ENCODE results near the gene CIAO1.

DNA sequence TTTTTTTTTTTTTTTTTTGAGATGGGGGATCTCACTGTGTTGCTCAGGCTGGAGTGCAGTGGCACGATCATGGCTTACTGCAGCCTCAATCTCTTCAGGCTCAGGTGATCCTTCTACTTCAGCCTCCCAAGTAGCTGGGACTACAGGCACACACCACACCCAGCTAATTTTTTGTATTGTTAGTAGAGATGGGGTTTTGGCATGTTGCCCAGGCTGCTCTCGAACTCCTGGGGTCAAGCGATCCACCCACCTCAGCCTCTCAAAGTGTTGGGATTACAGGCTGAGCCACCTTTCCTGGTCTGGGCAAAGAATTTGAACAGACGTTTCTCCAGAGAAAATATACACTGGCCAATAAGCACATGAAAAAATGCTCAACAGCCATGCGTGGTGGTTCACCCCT lies 42.2 kb downstream of the CIAO1 start:
- TF ChIP-seq, protein P1, sequence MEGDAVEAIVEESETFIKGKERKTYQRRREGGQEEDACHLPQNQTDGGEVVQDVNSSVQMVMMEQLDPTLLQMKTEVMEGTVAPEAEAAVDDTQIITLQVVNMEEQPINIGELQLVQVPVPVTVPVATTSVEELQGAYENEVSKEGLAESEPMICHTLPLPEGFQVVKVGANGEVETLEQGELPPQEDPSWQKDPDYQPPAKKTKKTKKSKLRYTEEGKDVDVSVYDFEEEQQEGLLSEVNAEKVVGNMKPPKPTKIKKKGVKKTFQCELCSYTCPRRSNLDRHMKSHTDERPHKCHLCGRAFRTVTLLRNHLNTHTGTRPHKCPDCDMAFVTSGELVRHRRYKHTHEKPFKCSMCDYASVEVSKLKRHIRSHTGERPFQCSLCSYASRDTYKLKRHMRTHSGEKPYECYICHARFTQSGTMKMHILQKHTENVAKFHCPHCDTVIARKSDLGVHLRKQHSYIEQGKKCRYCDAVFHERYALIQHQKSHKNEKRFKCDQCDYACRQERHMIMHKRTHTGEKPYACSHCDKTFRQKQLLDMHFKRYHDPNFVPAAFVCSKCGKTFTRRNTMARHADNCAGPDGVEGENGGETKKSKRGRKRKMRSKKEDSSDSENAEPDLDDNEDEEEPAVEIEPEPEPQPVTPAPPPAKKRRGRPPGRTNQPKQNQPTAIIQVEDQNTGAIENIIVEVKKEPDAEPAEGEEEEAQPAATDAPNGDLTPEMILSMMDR (IDR thresholded peaks at IDR 0.05; ENCODE audit: low read depth, low read length, missing input control), result no peak
- TF ChIP-seq EGR1 (IDR thresholded peaks at IDR 0.05; ENCODE audit: low read depth in 2 of 2) (no peak), GABPA (IDR thresholded peaks at IDR 0.05 in 1 of 2, conservative IDR thresholded peaks at IDR 0.05 in 1 of 2) (no peak), JUND (IDR thresholded peaks at IDR 0.05) (no peak), YY1 (IDR thresholded peaks at IDR 0.05) (no peak), TAF1 (conservative IDR thresholded peaks at IDR 0.05) (no peak), RAD21 (IDR thresholded peaks at IDR 0.05) (no peak), FOXA2 (IDR thresholded peaks at IDR 0.05) (no peak), SP1 (IDR thresholded peaks at IDR 0.05) (no peak), NR2F2 (IDR thresholded peaks at IDR 0.05) (no peak)
- TF ChIP-seq, protein P2, sequence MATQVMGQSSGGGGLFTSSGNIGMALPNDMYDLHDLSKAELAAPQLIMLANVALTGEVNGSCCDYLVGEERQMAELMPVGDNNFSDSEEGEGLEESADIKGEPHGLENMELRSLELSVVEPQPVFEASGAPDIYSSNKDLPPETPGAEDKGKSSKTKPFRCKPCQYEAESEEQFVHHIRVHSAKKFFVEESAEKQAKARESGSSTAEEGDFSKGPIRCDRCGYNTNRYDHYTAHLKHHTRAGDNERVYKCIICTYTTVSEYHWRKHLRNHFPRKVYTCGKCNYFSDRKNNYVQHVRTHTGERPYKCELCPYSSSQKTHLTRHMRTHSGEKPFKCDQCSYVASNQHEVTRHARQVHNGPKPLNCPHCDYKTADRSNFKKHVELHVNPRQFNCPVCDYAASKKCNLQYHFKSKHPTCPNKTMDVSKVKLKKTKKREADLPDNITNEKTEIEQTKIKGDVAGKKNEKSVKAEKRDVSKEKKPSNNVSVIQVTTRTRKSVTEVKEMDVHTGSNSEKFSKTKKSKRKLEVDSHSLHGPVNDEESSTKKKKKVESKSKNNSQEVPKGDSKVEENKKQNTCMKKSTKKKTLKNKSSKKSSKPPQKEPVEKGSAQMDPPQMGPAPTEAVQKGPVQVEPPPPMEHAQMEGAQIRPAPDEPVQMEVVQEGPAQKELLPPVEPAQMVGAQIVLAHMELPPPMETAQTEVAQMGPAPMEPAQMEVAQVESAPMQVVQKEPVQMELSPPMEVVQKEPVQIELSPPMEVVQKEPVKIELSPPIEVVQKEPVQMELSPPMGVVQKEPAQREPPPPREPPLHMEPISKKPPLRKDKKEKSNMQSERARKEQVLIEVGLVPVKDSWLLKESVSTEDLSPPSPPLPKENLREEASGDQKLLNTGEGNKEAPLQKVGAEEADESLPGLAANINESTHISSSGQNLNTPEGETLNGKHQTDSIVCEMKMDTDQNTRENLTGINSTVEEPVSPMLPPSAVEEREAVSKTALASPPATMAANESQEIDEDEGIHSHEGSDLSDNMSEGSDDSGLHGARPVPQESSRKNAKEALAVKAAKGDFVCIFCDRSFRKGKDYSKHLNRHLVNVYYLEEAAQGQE (IDR thresholded peaks at IDR 0.05), result no peak
- TF ChIP-seq, protein P3, sequence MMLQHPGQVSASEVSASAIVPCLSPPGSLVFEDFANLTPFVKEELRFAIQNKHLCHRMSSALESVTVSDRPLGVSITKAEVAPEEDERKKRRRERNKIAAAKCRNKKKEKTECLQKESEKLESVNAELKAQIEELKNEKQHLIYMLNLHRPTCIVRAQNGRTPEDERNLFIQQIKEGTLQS (IDR thresholded peaks at IDR 0.05), result no peak
- TF ChIP-seq, protein P4, sequence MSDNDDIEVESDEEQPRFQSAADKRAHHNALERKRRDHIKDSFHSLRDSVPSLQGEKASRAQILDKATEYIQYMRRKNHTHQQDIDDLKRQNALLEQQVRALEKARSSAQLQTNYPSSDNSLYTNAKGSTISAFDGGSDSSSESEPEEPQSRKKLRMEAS (IDR thresholded peaks at IDR 0.05), result no peak
- TF ChIP-seq, protein P5, sequence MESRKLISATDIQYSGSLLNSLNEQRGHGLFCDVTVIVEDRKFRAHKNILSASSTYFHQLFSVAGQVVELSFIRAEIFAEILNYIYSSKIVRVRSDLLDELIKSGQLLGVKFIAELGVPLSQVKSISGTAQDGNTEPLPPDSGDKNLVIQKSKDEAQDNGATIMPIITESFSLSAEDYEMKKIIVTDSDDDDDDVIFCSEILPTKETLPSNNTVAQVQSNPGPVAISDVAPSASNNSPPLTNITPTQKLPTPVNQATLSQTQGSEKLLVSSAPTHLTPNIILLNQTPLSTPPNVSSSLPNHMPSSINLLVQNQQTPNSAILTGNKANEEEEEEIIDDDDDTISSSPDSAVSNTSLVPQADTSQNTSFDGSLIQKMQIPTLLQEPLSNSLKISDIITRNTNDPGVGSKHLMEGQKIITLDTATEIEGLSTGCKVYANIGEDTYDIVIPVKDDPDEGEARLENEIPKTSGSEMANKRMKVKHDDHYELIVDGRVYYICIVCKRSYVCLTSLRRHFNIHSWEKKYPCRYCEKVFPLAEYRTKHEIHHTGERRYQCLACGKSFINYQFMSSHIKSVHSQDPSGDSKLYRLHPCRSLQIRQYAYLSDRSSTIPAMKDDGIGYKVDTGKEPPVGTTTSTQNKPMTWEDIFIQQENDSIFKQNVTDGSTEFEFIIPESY (IDR thresholded peaks at IDR 0.05), result no peak

Measured in liver (tissue), 3 donors.